T-helper 2 cell treated with Interferon-gamma antibody and Interleukin-4, amounts not matched to agents 5 μg/mL and 100 μg/mL, for 36 hours (primary cell): ENCODE data around the gene RNASEH2B.

ENCODE experiments used
- DNase-seq: peaks from one replicate; pipeline ENCODE4 v3.0.0; 2021; ENCODE audit warnings: low spot score
- H3K27ac Mint-ChIP-seq: one replicate; pipeline ENCODE4 v1.8.0; 2021; ENCODE audit warnings: mild to moderate bottlenecking, mixed read lengths
- H3K27me3 Mint-ChIP-seq: one replicate; pipeline ENCODE4 v1.8.0; 2021; ENCODE audit warnings: low read depth, mixed read lengths
- H3K36me3 Mint-ChIP-seq: one replicate; pipeline ENCODE4 v1.8.0; 2021; ENCODE audit warnings: low read depth, mixed read lengths
- H3K4me1 Mint-ChIP-seq: one replicate; pipeline ENCODE4 v1.8.0; 2021; ENCODE audit warnings: low read depth, mixed read lengths
- H3K4me3 Mint-ChIP-seq: one replicate; pipeline ENCODE4 v1.8.0; 2022; ENCODE audit warnings: mild to moderate bottlenecking, moderate library complexity, mixed read lengths
- H3K9me3 Mint-ChIP-seq: one replicate; pipeline ENCODE4 v1.8.0; 2021; ENCODE audit warnings: mixed read lengths

RNASEH2B gene

GRCh38 chr13:50914176-50914700 is 4.6 kb downstream of the RNASEH2B start:
- H3K27me3 Mint-ChIP-seq = no peaks in the 10 kb centered on the region
- H3K9me3 Mint-ChIP-seq = no peaks in the 10 kb centered on the region
- peak overlapping the region; percentile 56 for H3K4me3 Mint-ChIP-seq
- DNase-seq = no peak
- peak overlapping the region; percentile 55 for H3K27ac Mint-ChIP-seq
- H3K36me3 Mint-ChIP-seq = peaks cover 23% of the 10 kb centered on the region
- H3K4me1 Mint-ChIP-seq = peaks cover 61% of the 10 kb centered on the region

DNA sequence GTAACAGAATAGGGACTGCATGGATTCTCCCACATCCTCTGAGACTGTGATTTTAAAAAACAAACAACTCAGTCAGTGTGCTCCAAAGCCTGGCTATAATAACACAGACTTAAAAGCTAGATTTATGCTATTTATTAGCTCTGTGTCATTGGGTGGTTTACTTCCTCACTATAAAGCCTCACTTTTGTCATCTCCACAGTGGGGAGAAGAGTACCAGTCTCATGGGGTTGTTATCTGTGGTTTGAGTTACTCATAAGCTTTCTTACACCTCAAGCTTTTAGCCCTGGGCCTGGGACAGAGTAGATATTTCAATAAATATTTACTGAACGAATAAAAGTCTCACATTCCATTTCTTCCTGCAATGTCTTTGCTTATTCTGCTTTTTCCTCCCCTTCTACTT is 5.3 kb downstream of the RNASEH2B start:
- Mint-ChIP-seq H3K4me1 (peaks cover 62% of the 10 kb centered on the region), H3K4me3 (peak overlapping the region; percentile 56), H3K36me3 (peaks cover 29% of the 10 kb centered on the region), H3K27me3 (no peaks in the 10 kb centered on the region), H3K9me3 (peaks cover 5% of the 10 kb centered on the region), H3K27ac (peak overlapping the region; percentile 55)
- no peak for DNase-seq

DNA sequence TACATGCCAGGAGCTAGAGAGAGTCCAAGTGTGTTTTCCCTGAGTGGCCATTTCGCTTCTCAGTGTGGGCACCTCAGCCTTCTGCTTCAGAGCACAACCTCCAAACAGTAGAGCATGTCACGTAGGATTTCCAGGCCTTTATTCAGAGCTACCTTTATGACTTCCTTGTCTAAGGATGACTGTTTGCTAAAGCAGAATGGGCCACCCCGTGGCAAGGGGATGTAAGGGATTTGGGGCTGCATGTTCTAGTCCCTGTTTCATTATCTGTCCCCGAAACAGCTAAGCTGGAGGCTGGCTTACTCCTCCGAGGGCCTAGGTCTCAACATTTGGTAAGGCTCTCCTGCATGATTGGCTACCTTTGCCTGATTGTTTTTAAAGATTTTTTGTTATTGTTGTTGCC is 6.0 kb downstream of the RNASEH2B start:
- peaks cover 62% of the 10 kb centered on the region for H3K4me1 Mint-ChIP-seq
- DNase-seq = no peak
- H3K27ac Mint-ChIP-seq = peak overlapping the region; percentile 47
- H3K36me3 Mint-ChIP-seq = peaks cover 30% of the 10 kb centered on the region
- H3K4me3 Mint-ChIP-seq = peak overlapping the region; percentile 16
- H3K9me3 Mint-ChIP-seq = peaks cover 10% of the 10 kb centered on the region
- H3K27me3 Mint-ChIP-seq = no peaks in the 10 kb centered on the region

- Mint-ChIP-seq H3K4me1 (peaks cover 60% of the 10 kb centered on the region), H3K27me3 (no peaks in the 10 kb centered on the region), H3K27ac (peak overlapping the region; percentile 56), H3K36me3 (peaks cover 33% of the 10 kb centered on the region), H3K9me3 (peaks cover 18% of the 10 kb centered on the region), H3K4me3 (peak overlapping the region; percentile 58)
- DNase-seq = no peak
Measured at GRCh38 chr13:50916701-50917184, 7.2 kb downstream of the RNASEH2B start.

DNA sequence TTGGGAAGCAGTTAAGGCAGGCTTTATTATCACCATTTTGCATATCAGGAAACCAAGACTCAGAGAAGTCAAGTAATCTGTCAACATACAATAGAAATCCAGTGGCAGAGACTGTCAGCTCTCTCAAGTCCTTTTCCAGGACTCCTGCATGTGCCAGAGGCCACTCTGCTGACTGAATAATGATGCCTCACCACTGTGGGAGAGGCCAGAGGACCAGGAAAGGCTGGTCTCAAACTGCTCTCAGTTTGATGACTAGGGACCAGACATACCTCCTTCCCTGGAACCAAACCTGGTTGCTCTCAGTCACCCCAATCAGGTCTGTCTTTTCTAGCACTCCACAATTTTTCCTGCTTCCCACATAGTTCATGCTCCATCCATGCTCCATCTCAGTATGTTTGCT is 8.0 kb downstream of the RNASEH2B start:
- peaks cover 52% of the 10 kb centered on the region for H3K4me1 Mint-ChIP-seq
- no peak overlapping the region for H3K4me3 Mint-ChIP-seq
- peaks cover 27% of the 10 kb centered on the region for H3K9me3 Mint-ChIP-seq
- no peaks in the 10 kb centered on the region for H3K27me3 Mint-ChIP-seq
- no peak overlapping the region for H3K27ac Mint-ChIP-seq
- no peak for DNase-seq
- H3K36me3 Mint-ChIP-seq = peaks cover 41% of the 10 kb centered on the region

GRCh38 chr13:50918567-50918966 is 9.0 kb downstream of the RNASEH2B start:
- Mint-ChIP-seq H3K27me3 (no peaks in the 10 kb centered on the region), H3K27ac (no peak overlapping the region), H3K36me3 (peaks cover 51% of the 10 kb centered on the region), H3K4me1 (peaks cover 44% of the 10 kb centered on the region), H3K9me3 (peaks cover 37% of the 10 kb centered on the region), H3K4me3 (no peak overlapping the region)
- no peak for DNase-seq

DNA sequence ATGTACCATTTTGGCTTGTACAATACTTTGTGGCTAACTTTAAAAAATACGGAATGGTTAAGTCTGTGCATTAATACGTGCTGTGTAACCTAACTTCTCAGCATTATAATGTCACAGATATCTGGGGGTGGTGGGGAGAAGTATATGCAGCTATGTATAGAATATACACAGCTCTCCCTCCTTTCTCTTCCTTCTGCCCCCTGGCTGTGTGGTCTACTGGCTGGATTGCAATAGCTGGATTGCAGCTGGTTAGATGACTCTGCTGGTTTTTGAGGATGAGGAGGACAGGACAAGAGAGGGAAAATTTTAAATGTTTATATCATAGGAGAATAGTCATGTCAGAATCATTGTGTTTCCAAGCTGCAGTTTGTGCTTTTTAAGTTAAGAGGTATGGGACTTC is 9.7 kb downstream of the RNASEH2B start:
- Mint-ChIP-seq H3K4me1 (peaks cover 39% of the 10 kb centered on the region), H3K36me3 (peaks cover 58% of the 10 kb centered on the region), H3K4me3 (no peak overlapping the region), H3K9me3 (peaks cover 44% of the 10 kb centered on the region), H3K27ac (no peak overlapping the region), H3K27me3 (no peaks in the 10 kb centered on the region)
- no peak for DNase-seq

DNA sequence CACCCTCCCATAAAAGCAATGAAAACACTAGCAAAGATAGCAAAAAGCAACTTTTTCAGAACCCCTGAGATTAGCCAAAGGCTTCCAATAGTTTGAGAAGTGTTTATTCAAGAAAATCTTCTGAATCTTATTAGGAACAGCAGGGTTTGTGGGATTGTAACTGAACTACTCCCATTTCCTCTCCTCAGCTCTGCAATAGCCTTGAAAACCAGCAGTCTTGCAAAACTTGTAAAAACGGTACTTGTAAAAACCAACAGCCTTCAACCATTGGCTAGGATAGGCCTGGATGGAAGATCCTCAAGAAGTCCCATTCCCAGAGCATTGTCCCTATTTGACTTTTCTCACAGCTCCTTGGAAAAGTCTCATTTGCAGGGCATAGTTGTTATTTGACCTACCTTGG is 12.1 kb downstream of the RNASEH2B start:
- H3K36me3 Mint-ChIP-seq = peaks cover 70% of the 10 kb centered on the region
- H3K4me3 Mint-ChIP-seq = no peak overlapping the region
- no peak overlapping the region for H3K27ac Mint-ChIP-seq
- DNase-seq = no peak
- no peaks in the 10 kb centered on the region for H3K27me3 Mint-ChIP-seq
- H3K4me1 Mint-ChIP-seq = peaks cover 21% of the 10 kb centered on the region
- peaks cover 62% of the 10 kb centered on the region for H3K9me3 Mint-ChIP-seq

DNA sequence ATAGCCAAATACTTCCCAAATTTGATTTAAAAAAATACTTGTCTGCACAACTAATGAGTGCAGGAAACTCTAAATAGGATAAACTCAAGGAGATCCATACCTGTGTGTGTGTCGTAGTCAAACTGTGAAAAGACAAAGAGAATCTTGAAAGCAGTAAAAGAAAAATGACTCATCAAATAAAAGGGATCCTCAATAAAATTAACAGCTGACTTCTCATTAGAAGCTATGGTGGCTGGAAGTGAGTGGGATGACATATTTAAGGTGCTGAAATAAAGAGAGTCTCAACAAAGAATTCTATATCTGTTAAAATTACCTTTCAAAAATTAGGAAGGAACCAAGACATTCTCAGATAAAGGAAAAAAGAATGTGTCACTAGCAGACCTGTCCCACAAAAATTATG is 13.7 kb downstream of the RNASEH2B start:
- peaks cover 62% of the 10 kb centered on the region for H3K9me3 Mint-ChIP-seq
- H3K36me3 Mint-ChIP-seq = peaks cover 70% of the 10 kb centered on the region
- no peaks in the 10 kb centered on the region for H3K27me3 Mint-ChIP-seq
- DNase-seq = no peak
- H3K27ac Mint-ChIP-seq = no peak overlapping the region
- H3K4me1 Mint-ChIP-seq = peaks cover 12% of the 10 kb centered on the region
- no peak overlapping the region for H3K4me3 Mint-ChIP-seq

DNA sequence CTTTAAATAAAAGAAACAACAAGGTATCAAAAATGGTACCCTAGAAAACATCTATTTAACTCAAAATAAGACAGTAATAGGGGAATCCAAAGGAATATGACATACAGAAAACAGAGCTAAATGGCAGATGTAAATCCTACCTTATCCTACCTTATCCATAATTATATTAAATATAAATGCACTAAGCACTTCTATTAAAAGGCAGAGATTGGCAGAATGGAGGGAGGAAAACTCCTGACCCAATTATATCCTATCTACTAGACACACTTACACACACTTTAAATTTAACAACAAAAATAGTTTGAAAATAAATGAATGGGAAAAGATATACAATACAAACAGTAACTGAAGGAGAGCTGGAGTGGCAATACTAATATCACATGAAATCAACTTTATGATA is 14.4 kb downstream of the RNASEH2B start:
- no peak overlapping the region for H3K4me3 Mint-ChIP-seq
- no peak overlapping the region for H3K27ac Mint-ChIP-seq
- H3K36me3 Mint-ChIP-seq = peaks cover 68% of the 10 kb centered on the region
- no peaks in the 10 kb centered on the region for H3K27me3 Mint-ChIP-seq
- DNase-seq = no peak
- H3K4me1 Mint-ChIP-seq = peaks cover 10% of the 10 kb centered on the region
- H3K9me3 Mint-ChIP-seq = peaks cover 62% of the 10 kb centered on the region

DNA sequence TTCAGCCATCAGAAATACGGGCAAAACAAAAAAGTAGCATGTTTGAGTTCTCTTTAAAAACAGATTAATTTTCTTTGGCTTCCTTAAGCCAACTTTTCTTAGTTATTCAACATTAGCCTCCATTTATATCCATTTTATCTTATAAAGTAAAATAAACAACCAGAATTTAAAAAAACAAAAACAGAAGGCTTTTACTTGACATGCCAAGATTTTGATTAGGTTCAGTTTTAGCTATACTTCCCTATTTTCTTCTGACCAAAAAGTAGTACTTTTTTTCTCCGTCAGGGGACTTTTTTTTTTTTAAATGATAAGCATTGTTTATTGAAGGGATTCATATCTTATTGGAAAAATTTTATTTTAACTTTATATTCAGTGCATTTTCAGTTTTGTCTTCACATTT is 18.1 kb downstream of the RNASEH2B start:
- Mint-ChIP-seq H3K4me1 (peaks cover 13% of the 10 kb centered on the region), H3K27me3 (no peaks in the 10 kb centered on the region), H3K27ac (no peak overlapping the region), H3K9me3 (peaks cover 34% of the 10 kb centered on the region), H3K36me3 (peaks cover 69% of the 10 kb centered on the region), H3K4me3 (no peak overlapping the region)
- no peak for DNase-seq

DNA sequence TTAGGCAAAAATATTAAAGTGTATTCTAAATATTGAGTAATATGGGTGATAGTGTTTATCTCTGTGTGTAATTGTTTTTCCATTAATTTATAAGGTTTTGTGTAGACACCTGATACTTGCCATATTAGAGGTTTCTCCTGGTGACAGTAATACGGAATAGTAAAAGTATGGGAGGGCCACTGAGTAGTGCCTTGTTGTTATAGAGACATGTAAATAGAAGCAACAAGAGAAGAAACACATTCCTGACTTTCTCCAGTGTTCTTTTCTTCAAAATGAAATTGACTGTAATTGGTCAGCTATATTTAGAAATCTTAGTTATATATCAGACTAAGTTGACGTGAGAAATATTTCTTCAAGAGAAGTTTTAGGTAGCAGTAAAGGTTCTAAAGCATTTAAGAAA is 18.5 kb downstream of the RNASEH2B start:
- no peak for DNase-seq
- Mint-ChIP-seq H3K9me3 (peaks cover 30% of the 10 kb centered on the region), H3K4me3 (no peak overlapping the region), H3K36me3 (peaks cover 69% of the 10 kb centered on the region), H3K27ac (no peak overlapping the region), H3K4me1 (peaks cover 13% of the 10 kb centered on the region), H3K27me3 (no peaks in the 10 kb centered on the region)

- no peak for DNase-seq
- Mint-ChIP-seq H3K4me1 (peaks cover 13% of the 10 kb centered on the region), H3K27ac (no peak overlapping the region), H3K9me3 (peaks cover 23% of the 10 kb centered on the region), H3K27me3 (no peaks in the 10 kb centered on the region), H3K36me3 (peaks cover 67% of the 10 kb centered on the region), H3K4me3 (no peak overlapping the region)
Measured at GRCh38 chr13:50928659-50929462, 19.3 kb downstream of the RNASEH2B start.

DNA sequence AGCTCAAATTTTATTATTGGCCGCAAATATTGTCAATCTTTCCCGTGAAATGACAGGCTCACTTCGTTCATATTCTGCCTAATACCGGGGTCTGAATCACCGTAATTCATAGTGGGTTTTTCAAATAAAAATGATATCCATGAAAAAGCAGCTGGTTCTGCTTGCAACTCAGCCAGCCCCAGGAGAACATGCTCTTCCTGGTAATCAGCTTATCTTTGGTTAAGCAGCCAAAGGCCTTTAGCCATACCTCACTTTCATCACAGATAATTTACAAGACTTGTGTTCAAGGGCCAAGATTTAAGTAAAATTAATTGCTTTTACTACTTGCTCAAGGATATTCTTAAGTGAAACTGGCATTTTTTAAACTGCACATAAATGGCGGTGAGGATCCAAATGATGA is 22.5 kb downstream of the RNASEH2B start:
- peaks cover 9% of the 10 kb centered on the region for H3K4me1 Mint-ChIP-seq
- no peak overlapping the region for H3K27ac Mint-ChIP-seq
- H3K4me3 Mint-ChIP-seq = no peak overlapping the region
- DNase-seq = no peak
- peaks cover 77% of the 10 kb centered on the region for H3K36me3 Mint-ChIP-seq
- peaks cover 10% of the 10 kb centered on the region for H3K9me3 Mint-ChIP-seq
- H3K27me3 Mint-ChIP-seq = no peaks in the 10 kb centered on the region
